ENCODE data around the gene KIAA0753. TPM values are rescaled to one million over a fixed set of nuclear protein-coding genes. Genes with fewer than 3 reads are reported as not detected.

Gene KIAA0753
- total RNA-seq, 1 donor from 2014 or later = 24.7 TPM

GRCh38 chr17:6528557-6528956 is 112.0 kb downstream of the KIAA0753 start:
- DNase-seq (no peak), ATAC-seq (ENCODE audit: low read depth) (no peak)
- Mint-ChIP-seq H3K4me3 (no peak overlapping the region), H3K9me3 (no peaks in the 10 kb centered on the region), H3K27me3 (peaks cover 2% of the 10 kb centered on the region), H3K27ac (no peak overlapping the region), H3K4me1 (no peaks in the 10 kb centered on the region), H3K36me3 (ENCODE audit: low read depth) (no peaks in the 10 kb centered on the region)
- TF ChIP-seq CTCF (IDR thresholded peaks at IDR 0.05) = no peak
- POLR2A ChIA-PET = interaction anchor here (0.6 kb wide), 1 partner anchor 52 kb away, joined by 11 read pairs; no protein-coding TSS in a partner anchor
- intact Hi-C loops (cut with micrococcal nuclease) = no loop called here
- CTCF ChIA-PET = no interaction called here

Other genes starting within 250 kb of the KIAA0753 start
- not detected in 2 replicates for gene AIPL1, start 205.6 kb downstream of the KIAA0753 start, total RNA-seq
- gene PIMREG, start 196.3 kb downstream of the KIAA0753 start, total RNA-seq = 0.27 and 0.69 TPM in 2 replicates
- gene PITPNM3, start 84.2 kb downstream of the KIAA0753 start, total RNA-seq = 0.69 and 1.1 TPM in 2 replicates
- 42.7 and 54.5 TPM in 2 replicates for gene TXNDC17, start 349 bp upstream of the KIAA0753 start, total RNA-seq
- 16.5 and 23.4 TPM in 2 replicates for gene MED31, start 10.9 kb upstream of the KIAA0753 start, total RNA-seq
- gene C17orf100, start 11.1 kb upstream of the KIAA0753 start, total RNA-seq = 2.9 and 3.5 TPM in 2 replicates
- gene SLC13A5, start 72.7 kb upstream of the KIAA0753 start, total RNA-seq = not detected in 2 replicates
- gene XAF1, start 115.3 kb upstream of the KIAA0753 start, total RNA-seq = 50.4 and 62.5 TPM in 2 replicates
- gene FBXO39, start 135.5 kb upstream of the KIAA0753 start, total RNA-seq = 0.12 and 0.22 TPM in 2 replicates
- not detected in 2 replicates for gene TEKT1, start 191.0 kb upstream of the KIAA0753 start, total RNA-seq

All from activated B cell treated with CpG ODN at 0.5 μM for 24 hours (primary cell).